MM.1S (cell line): ENCODE results near the gene NPSR1.

Source experiments
- DNase-seq: peaks from one replicate; pipeline ENCODE4 v3.0.0-alpha.2; 2015
- H2AFZ ChIP-seq: fragments of 300-600 bp; sonication (generic); 2 replicates; pipeline ENCODE4 v1.6.0; 2016; ENCODE audit warnings: antibody characterized with exemption, low read length
- H3F3A ChIP-seq: fragments of 300-600 bp; sonication (generic); 2 replicates; pipeline ENCODE4 v1.6.1; 2016; ENCODE audit warnings: mild to moderate bottlenecking, antibody characterized with exemption, low read length, moderate library complexity, mixed read lengths; ENCODE audit not compliant: insufficient read depth
- H3K27ac ChIP-seq: fragments of 300-600 bp; sonication (generic); 2 replicates; pipeline ENCODE4 v1.5.1; 2016; ENCODE audit warnings: mild to moderate bottlenecking, low read length
- H3K27me3 ChIP-seq: fragments of 300-600 bp; sonication (generic); replicated peaks from 2 replicates; pipeline ENCODE4 v1.6.0; 2016; ENCODE audit warnings: low read length; ENCODE audit not compliant: insufficient read depth
- H3K36me3 ChIP-seq: fragments of 300-600 bp; sonication (generic); replicated peaks from 2 replicates; pipeline ENCODE4 v1.6.1; 2016; ENCODE audit warnings: mild to moderate bottlenecking, low read length, mixed read lengths; ENCODE audit not compliant: insufficient read depth
- H3K4me1 ChIP-seq: fragments of 300-600 bp; sonication (generic); 2 replicates; pipeline ENCODE4 v1.6.1; 2016; ENCODE audit warnings: low read length, mixed read lengths
- H3K4me2 ChIP-seq: fragments of 300-600 bp; sonication (generic); 2 replicates; pipeline ENCODE4 v1.6.0; 2016; ENCODE audit warnings: low read depth, low read length
- H3K4me3 ChIP-seq: fragments of 300-600 bp; sonication (generic); 2 replicates; pipeline ENCODE4 v1.5.1; 2016; ENCODE audit warnings: low read length, mixed read lengths
- H3K79me2 ChIP-seq: fragments of 300-600 bp; sonication (generic); 2 replicates; pipeline ENCODE4 v1.6.1; 2016; ENCODE audit warnings: mixed run types, low read length, mixed read lengths
- H3K9ac ChIP-seq: fragments of 300-600 bp; sonication (generic); 2 replicates; pipeline ENCODE4 v1.6.1; 2016; ENCODE audit warnings: low read length, mixed read lengths
- H3K9me2 ChIP-seq: fragments of 300-600 bp; sonication (generic); replicated peaks from 2 replicates; pipeline ENCODE4 v1.6.1; 2016; ENCODE audit warnings: mild to moderate bottlenecking, low read length, mixed read lengths; ENCODE audit not compliant: insufficient read depth
- H3K9me3 ChIP-seq: fragments of 300-600 bp; sonication (generic); replicated peaks from 2 replicates; pipeline ENCODE4 v1.6.1; 2016; ENCODE audit warnings: mild to moderate bottlenecking, low read length, mixed read lengths; ENCODE audit not compliant: insufficient read depth
- H4K20me1 ChIP-seq: fragments of 300-600 bp; sonication (generic); 2 replicates; pipeline ENCODE4 v1.6.1; 2016; ENCODE audit warnings: mild to moderate bottlenecking, low read length, moderate library complexity, mixed read lengths; ENCODE audit not compliant: insufficient read depth
- CTCF ChIP-seq: fragments of 300-600 bp; sonication (generic); IDR thresholded peaks from 2 replicates; pipeline ENCODE4 v1.5.1; 2016; ENCODE audit warnings: antibody characterized with exemption, low read length, mixed read lengths
- EZH2 ChIP-seq: fragments of 300-600 bp; sonication (generic); optimal IDR thresholded peaks from 2 replicates; pipeline ENCODE3; 2017; ENCODE audit warnings: low read depth, mild to moderate bottlenecking, antibody characterized with exemption, low read length, mixed read lengths
- EZH2phosphoT487 ChIP-seq: fragments of 300-600 bp; sonication (generic); IDR thresholded peaks from 2 replicates; pipeline ENCODE4 v1.6.1; 2018; ENCODE audit warnings: antibody characterized with exemption, low read length

The NPSR1 gene

GRCh38 chr7:34747176-34747781 is 89.3 kb downstream of the NPSR1 start:
- H4K20me1 ChIP-seq: no peaks in the 10 kb centered on the region
- no peaks in the 10 kb centered on the region for H3K27me3 ChIP-seq
- no peaks in the 10 kb centered on the region for H3K9me3 ChIP-seq
- TF ChIP-seq EZH2phosphoT487 (no peak), CTCF (no peak), EZH2 (no peak)
- H3K4me1 ChIP-seq: peaks cover 27% of the 10 kb centered on the region
- peak overlapping the region; percentile 32; the same call in 1 of the 2 replicates for H3K4me2 ChIP-seq
- H3K9ac ChIP-seq: no peak overlapping the region
- no peaks in the 10 kb centered on the region for H3K79me2 ChIP-seq
- peak overlapping the region; percentile 45; the same call in 1 of the 2 replicates for H3K27ac ChIP-seq
- peaks cover 20% of the 10 kb centered on the region for H3F3A ChIP-seq
- no peak overlapping the region for H2AFZ ChIP-seq
- H3K9me2 ChIP-seq: no peaks in the 10 kb centered on the region
- peak; percentile 86 for DNase-seq
- no peaks in the 10 kb centered on the region for H3K36me3 ChIP-seq
- H3K4me3 ChIP-seq: no peak overlapping the region

- Histone ChIP-seq H3K9me3 (no peaks in the 10 kb centered on the region), H3K4me2 (no peak overlapping the region), H3K4me3 (no peak overlapping the region), H3K79me2 (no peaks in the 10 kb centered on the region), H3K9ac (no peak overlapping the region), H3K4me1 (peaks cover 34% of the 10 kb centered on the region), H3K27ac (peak overlapping the region; percentile 45; the same call in 1 of the 2 replicates), H3K27me3 (no peaks in the 10 kb centered on the region), H4K20me1 (no peaks in the 10 kb centered on the region), H3F3A (peaks cover 20% of the 10 kb centered on the region), H3K36me3 (no peaks in the 10 kb centered on the region), H2AFZ (no peak overlapping the region), H3K9me2 (no peaks in the 10 kb centered on the region)
- no peak for TF ChIP-seq CTCF
- no peak for TF ChIP-seq EZH2phosphoT487
- TF ChIP-seq EZH2: no peak
- peak; percentile 35 for DNase-seq
Observed at GRCh38 chr7:34747867-34748727, 90.1 kb downstream of the NPSR1 start.

GRCh38 chr7:34748728-34749089 is 90.7 kb downstream of the NPSR1 start:
- no peaks in the 10 kb centered on the region for H4K20me1 ChIP-seq
- 0 out of 2 replicates have a peak overlapping the region, but pooled peaks have one; percentile 45 for H3K27ac ChIP-seq
- no peak overlapping the region for H2AFZ ChIP-seq
- H3K4me1 ChIP-seq: peaks cover 34% of the 10 kb centered on the region
- no peak overlapping the region for H3K9ac ChIP-seq
- no peak for DNase-seq
- H3K9me3 ChIP-seq: no peaks in the 10 kb centered on the region
- no peaks in the 10 kb centered on the region for H3K79me2 ChIP-seq
- H3K4me2 ChIP-seq: no peak overlapping the region
- no peaks in the 10 kb centered on the region for H3K9me2 ChIP-seq
- no peaks in the 10 kb centered on the region for H3K27me3 ChIP-seq
- peaks cover 20% of the 10 kb centered on the region for H3F3A ChIP-seq
- no peaks in the 10 kb centered on the region for H3K36me3 ChIP-seq
- H3K4me3 ChIP-seq: no peak overlapping the region
- TF ChIP-seq EZH2phosphoT487: no peak
- no peak for TF ChIP-seq CTCF
- no peak for TF ChIP-seq EZH2
